Measurements from ENCODE around the gene MOB1A.
A peak's percentile ranks its signal among the peaks of the same experiment; 100 is the strongest.

Gene MOB1A

DNA sequence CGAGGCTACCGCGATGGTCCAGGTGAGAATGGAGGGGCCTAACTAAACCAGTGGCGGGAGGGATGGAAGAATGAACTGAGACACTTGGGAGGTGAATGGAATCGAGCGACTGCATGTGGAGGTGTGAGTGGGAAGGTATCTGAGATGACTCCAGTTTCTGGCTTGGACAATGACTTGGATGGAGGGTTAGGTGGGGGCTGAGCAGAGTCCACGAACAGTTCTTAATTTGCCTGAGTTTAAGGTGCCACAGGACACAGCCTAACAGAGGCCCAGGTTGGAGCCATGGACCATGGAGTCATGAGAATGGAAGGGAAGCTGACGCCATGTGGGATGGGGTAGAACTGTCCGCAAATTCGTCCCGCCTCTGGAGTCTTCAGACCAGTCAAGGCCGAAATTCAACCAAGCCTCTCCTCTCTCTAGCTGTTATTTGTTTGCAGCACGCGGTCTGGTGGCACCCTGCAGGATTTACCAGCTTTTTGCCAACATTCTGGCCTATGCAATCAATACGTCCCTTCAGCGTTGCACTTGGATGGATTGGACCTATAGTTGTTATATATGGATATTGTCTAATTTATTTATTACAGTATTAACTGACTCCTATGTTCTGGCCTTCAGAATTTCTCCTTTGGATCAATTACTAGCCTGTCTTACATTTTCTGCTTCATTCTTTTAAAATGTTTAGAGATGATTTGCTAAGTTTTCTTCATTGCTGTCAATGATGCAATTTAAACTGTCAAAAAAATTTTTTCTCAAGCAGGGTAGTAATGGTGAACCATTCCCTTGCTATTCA, 30.0 kb downstream of the MOB1A start:
- peak overlapping the region; percentile 68 for H3K4me2 ChIP-seq (ENCODE audit: low read length)
- peak overlapping the region; percentile 83 for H3K4me3 ChIP-seq (ENCODE audit: low read depth, low read length)
- no peaks in the 10 kb centered on the region for H3K36me3 ChIP-seq (ENCODE audit: control insufficient read depth, insufficient read depth, low read length)
- TF ChIP-seq, protein P1, sequence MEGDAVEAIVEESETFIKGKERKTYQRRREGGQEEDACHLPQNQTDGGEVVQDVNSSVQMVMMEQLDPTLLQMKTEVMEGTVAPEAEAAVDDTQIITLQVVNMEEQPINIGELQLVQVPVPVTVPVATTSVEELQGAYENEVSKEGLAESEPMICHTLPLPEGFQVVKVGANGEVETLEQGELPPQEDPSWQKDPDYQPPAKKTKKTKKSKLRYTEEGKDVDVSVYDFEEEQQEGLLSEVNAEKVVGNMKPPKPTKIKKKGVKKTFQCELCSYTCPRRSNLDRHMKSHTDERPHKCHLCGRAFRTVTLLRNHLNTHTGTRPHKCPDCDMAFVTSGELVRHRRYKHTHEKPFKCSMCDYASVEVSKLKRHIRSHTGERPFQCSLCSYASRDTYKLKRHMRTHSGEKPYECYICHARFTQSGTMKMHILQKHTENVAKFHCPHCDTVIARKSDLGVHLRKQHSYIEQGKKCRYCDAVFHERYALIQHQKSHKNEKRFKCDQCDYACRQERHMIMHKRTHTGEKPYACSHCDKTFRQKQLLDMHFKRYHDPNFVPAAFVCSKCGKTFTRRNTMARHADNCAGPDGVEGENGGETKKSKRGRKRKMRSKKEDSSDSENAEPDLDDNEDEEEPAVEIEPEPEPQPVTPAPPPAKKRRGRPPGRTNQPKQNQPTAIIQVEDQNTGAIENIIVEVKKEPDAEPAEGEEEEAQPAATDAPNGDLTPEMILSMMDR (IDR thresholded peaks at IDR 0.05), result no peak
- H3K27me3 ChIP-seq (ENCODE audit: control insufficient read depth, insufficient read depth, low read length), result no peaks in the 10 kb centered on the region
- H3K9me3 ChIP-seq (ENCODE audit: control insufficient read depth, low read length), result no peaks in the 10 kb centered on the region
- H3K4me1 ChIP-seq, result peaks cover 3% of the 10 kb centered on the region
- peak overlapping the region; percentile 94 for H2AFZ ChIP-seq
- H3K27ac ChIP-seq, result peak overlapping the region; percentile 67
- no peak overlapping the region for H3K9ac ChIP-seq
- peaks cover 2% of the 10 kb centered on the region for H3K79me2 ChIP-seq

DNA sequence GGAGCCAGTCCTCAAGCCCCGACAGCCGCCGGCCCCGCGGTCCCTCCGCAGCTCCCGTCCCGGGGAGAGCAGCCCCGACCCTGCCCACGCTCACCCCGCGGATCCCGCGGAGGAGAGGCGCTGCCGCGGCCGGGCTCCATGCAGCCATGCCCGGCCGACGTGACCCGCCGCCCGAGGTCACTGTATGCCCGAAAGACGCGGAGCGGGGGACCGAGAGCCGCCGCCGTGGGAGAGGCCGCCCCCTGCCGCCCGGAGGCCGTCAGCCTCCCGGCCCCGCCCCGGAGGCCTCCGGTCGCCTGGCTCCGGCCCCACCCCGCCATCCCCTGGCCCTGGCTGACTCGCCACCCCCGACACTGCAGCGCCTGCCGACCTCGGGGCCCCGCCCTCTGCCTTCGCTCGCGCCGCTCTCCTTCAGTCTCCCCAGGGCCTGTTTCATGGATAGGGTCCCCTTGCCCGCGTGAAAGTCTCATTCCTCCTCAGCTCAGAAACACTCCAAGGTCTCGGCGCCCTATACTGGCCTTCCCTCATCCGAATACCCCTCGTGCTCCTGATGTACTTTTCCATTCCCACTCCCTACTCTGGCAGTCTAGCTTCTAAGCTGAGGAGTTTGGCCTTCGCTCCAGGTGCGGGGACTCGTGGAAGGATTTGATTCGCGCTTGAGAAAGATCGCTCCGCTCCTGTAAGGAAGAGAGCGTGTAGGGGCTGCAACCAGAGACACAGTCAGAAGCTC, 30.8 kb downstream of the MOB1A start, which contains the start of gene BOLA3:
Gene BOLA3, minus strand, starts transcription at position 186 of the 730 bp plus-strand sequence. Its CDS starts 38 bp downstream, at position 148.
- no peaks in the 10 kb centered on the region for H3K27me3 ChIP-seq (ENCODE audit: control insufficient read depth, insufficient read depth, low read length)
- no peaks in the 10 kb centered on the region for H3K9me3 ChIP-seq (ENCODE audit: control insufficient read depth, low read length)
- H3K9ac ChIP-seq, result peak within 1 kb of the TSS; percentile 9
- H3K4me2 ChIP-seq (ENCODE audit: low read length), result peak within 1 kb of the TSS; percentile 68
- no peaks in the 10 kb centered on the region for H3K36me3 ChIP-seq (ENCODE audit: control insufficient read depth, insufficient read depth, low read length)
- TF ChIP-seq, protein P1 (IDR thresholded peaks at IDR 0.05), result peak; percentile 84
- peak within 1 kb of the TSS; percentile 94 for H2AFZ ChIP-seq
- H3K4me1 ChIP-seq, result peaks cover 3% of the 10 kb centered on the region
- peaks cover 2% of the 10 kb centered on the region for H3K79me2 ChIP-seq
- H3K27ac ChIP-seq, result peak within 1 kb of the TSS; percentile 67
- H3K4me3 ChIP-seq (ENCODE audit: low read depth, low read length), result peak within 1 kb of the TSS; percentile 83

DNA sequence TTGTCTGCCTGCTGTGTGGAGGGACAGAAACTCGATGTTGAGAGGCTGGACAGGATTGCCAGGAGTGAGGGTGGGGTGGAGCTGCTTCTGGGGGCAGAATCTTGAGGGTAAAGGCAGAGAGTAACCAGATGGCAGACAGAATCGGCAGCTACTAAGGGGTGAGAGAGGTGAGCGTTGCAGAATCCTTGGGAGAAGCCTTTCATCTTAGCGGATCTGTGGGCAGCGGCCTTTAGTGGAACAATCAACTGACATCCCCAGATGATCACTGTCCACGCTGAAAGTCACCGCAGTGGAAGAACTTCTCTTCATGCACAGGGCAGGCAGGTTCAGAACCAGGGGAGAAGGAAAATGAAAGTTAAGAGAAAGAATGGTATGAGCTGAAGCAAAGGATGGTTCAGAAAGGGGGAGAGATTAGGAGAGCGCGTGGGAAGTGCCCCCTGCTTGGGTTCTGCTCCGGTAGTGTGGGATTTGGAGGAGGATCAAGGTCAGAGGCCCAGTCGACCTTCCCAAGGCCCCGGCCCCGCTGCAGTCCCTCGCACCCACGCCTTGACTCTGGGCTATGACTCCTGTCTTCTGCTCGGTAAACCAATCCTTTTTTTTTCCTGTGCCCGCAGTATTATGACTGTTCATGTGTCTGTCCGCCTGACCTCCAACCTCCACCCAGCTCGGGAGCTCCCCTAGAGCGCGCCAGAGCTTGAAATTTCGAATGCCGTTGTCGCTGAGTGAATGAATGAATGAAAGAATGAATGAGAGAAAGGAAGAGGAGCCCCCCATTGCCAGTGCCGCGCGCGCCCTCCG, 31.6 kb downstream of the MOB1A start:
- no peak overlapping the region for H3K27ac ChIP-seq

DNA sequence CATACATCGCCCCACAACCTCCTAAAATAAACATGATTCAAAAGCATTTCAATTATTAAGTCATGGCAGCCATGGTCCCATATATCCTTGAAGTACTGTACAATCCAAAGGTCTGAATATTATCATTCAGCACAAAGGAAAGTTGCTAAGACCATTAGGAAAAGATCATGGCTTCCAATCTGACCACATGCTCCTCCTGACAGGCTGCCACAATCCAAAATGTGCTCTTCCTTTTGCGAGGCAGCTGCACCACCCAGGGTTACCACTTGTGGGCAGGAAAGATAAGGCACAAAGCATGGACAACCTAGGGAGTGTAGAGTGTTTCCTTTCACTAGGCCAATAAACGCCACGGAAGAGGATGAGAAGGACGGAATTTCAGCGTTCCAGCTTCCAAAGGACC, 36.3 kb downstream of the MOB1A start:
- H3K27ac ChIP-seq, result no peak overlapping the region
- H3K79me2 ChIP-seq, result peaks cover 8% of the 10 kb centered on the region
- no peak overlapping the region for H3K4me3 ChIP-seq (ENCODE audit: low read depth, low read length)
- no peak overlapping the region for H3K4me2 ChIP-seq (ENCODE audit: low read length)
- TF ChIP-seq, protein P1 (IDR thresholded peaks at IDR 0.05), result no peak
- no peaks in the 10 kb centered on the region for H3K4me1 ChIP-seq
- no peak overlapping the region for H2AFZ ChIP-seq
- no peaks in the 10 kb centered on the region for H3K27me3 ChIP-seq (ENCODE audit: control insufficient read depth, insufficient read depth, low read length)
- no peaks in the 10 kb centered on the region for H3K9me3 ChIP-seq (ENCODE audit: control insufficient read depth, low read length)
- no peak overlapping the region for H3K9ac ChIP-seq
- H3K36me3 ChIP-seq (ENCODE audit: control insufficient read depth, insufficient read depth, low read length), result no peaks in the 10 kb centered on the region

More for the DNA sequence above, 31.6 kb downstream of the MOB1A start:
- H3K27me3 ChIP-seq (ENCODE audit: control insufficient read depth, insufficient read depth, low read length), result no peaks in the 10 kb centered on the region
- peaks cover 2% of the 10 kb centered on the region for H3K79me2 ChIP-seq
- peak overlapping the region; percentile 68 for H3K4me2 ChIP-seq (ENCODE audit: low read length)
- peak overlapping the region; percentile 9 for H3K9ac ChIP-seq
- TF ChIP-seq, protein P1 (IDR thresholded peaks at IDR 0.05), result no peak
- peaks cover 3% of the 10 kb centered on the region for H3K4me1 ChIP-seq
- no peaks in the 10 kb centered on the region for H3K9me3 ChIP-seq (ENCODE audit: control insufficient read depth, low read length)
- H3K4me3 ChIP-seq (ENCODE audit: low read depth, low read length), result peak overlapping the region; percentile 83
- H2AFZ ChIP-seq, result peak overlapping the region; percentile 94
- H3K36me3 ChIP-seq (ENCODE audit: control insufficient read depth, insufficient read depth, low read length), result no peaks in the 10 kb centered on the region

Measured in parathyroid adenoma (tissue), 2 donors.